HCT116 (cell line): Measurements from ENCODE around the gene S100G. TPM values are rescaled to one million over a fixed set of nuclear protein-coding genes. Genes with fewer than 3 reads are reported as not detected.

ENCODE experiments used
- ATAC-seq: fragments of 200-7000 bp; cut with Tn5 transposase; 2 replicates; pipeline ENCODE4 v1.9.1; 2020; ENCODE audit warnings: mild to moderate bottlenecking, moderate library complexity
- BruUV-seq: library from RNA; stranded (reverse); fragments of 400-500 nt; replicated peaks from 2 replicates; lab custom pipeline; 2021; lab: Mats Ljungman, UMichigan
- CTCF ChIA-PET: fragments of 300-600 bp; sonication (Branson Sonifier 250); formaldehyde crosslinking; loops from one replicate; lab custom pipeline; 2021; ENCODE audit warnings: antibody characterized with exemption; lab: Charles Lee
- POLR2A ChIA-PET: fragments of 300-600, 350-600 bp; sonication (Branson Sonifier 250); formaldehyde crosslinking; loops from one replicate; lab custom pipeline; 2021; ENCODE audit warnings: antibody characterized with exemption; lab: Charles Lee
- RAD21 ChIA-PET, 2 experiments: fragments of 300-600 bp; sonication (Branson Sonifier 250); formaldehyde crosslinking; loops; one replicate each; lab custom pipeline; 2023; ENCODE audit warnings: low total read pairs in 2 of 2; ENCODE audit not compliant: uncharacterized antibody in 2 of 2, unreplicated experiment in 2 of 2, low non-redundant PET in 1 of 2; lab: Charles Lee
- DNase-seq: peaks from one replicate; pipeline ENCODE4 v3.0.0-alpha.2; 2010; ENCODE audit warnings: low read depth, low spot score
- H2AFZ ChIP-seq: fragments of 200-600 bp; shearing (Covaris generic), sonication (generic); 2 replicates; pipeline ENCODE4 v1.6.1; 2017; ENCODE audit warnings: low read depth, mixed run types, mixed read lengths, antibody characterized with exemption, low read length; ENCODE audit not compliant: poor library complexity, severe bottlenecking
- H3K27ac ChIP-seq: 2 replicates; pipeline ENCODE4 v1.5.1; 2012; ENCODE audit warnings: low read depth, low read length
- H3K27me3 ChIP-seq: fragments of 200-600 bp; sonication (generic); 2 replicates; pipeline ENCODE4 v1.6.1; 2016; ENCODE audit warnings: mixed run types, low read length, mixed read lengths; ENCODE audit not compliant: insufficient read depth
- H3K36me3 ChIP-seq, 2 experiments: fragments of 200-500 bp in 1 of 2; fragments of 200-600 bp in 1 of 2; sonication (Bioruptor generic) in 1 of 2; sonication (generic) in 1 of 2; 2 replicates each; pipeline versions ENCODE4 v1.5.1 to v1.6.1; 2014 to 2016; ENCODE audit warnings: low read length in 2 of 2, inconsistent platforms in 1 of 2, mixed read lengths in 1 of 2, mixed run types in 1 of 2; ENCODE audit not compliant: insufficient read depth in 2 of 2, control insufficient read depth in 1 of 2
- H3K4me1 ChIP-seq, 2 experiments: fragments of 200-600 bp in 1 of 2; sonication (generic) in 1 of 2; 2 replicates each; pipeline versions ENCODE4 v1.5.1 to v1.6.1; 2012 to 2017; ENCODE audit warnings: low read length in 2 of 2, inconsistent platforms in 1 of 2, mild to moderate bottlenecking in 1 of 2, mixed read lengths in 1 of 2, mixed run types in 1 of 2, moderate library complexity in 1 of 2; ENCODE audit not compliant: insufficient read depth in 2 of 2, control insufficient read depth in 1 of 2
- H3K4me2 ChIP-seq: fragments of 200-600 bp; sonication (generic); 2 replicates; pipeline ENCODE4 v1.6.1; 2017; ENCODE audit warnings: mixed run types, low read length, mixed read lengths
- H3K4me3 ChIP-seq, 2 experiments: fragments of 200-600 bp in 1 of 2; sonication (generic) in 1 of 2; replicated peaks in 1 of 2; 2 replicates each; pipeline ENCODE4 v1.5.1; 2011 to 2016; ENCODE audit warnings: low read length in 2 of 2, control low read depth in 1 of 2, low read depth in 1 of 2, mild to moderate bottlenecking in 1 of 2, mixed read lengths in 1 of 2, mixed run types in 1 of 2
- H3K79me2 ChIP-seq: fragments of 200-600 bp; sonication (generic); 2 replicates; pipeline ENCODE4 v1.6.1; 2017; ENCODE audit warnings: mild to moderate bottlenecking, mixed run types, low read length, moderate library complexity, mixed read lengths; ENCODE audit not compliant: insufficient read depth
- H3K9ac ChIP-seq: fragments of 200-600 bp; sonication (generic); 2 replicates; pipeline ENCODE4 v1.6.1; 2016; ENCODE audit warnings: low read length, mixed read lengths
- H3K9me2 ChIP-seq: fragments of 200-600 bp; sonication (generic), shearing (Covaris generic); 2 replicates; pipeline ENCODE4 v1.6.1; 2017; ENCODE audit warnings: mixed run types, mild to moderate bottlenecking, moderate library complexity; ENCODE audit not compliant: insufficient read depth
- H3K9me3 ChIP-seq, 2 experiments: fragments of 200-500 bp in 1 of 2; fragments of 200-600 bp in 1 of 2; sonication (Bioruptor generic) in 1 of 2; sonication (generic) in 1 of 2; 2 replicates each; pipeline ENCODE4 v1.6.1; 2014 to 2017; ENCODE audit warnings: low read length in 2 of 2, mixed read lengths in 2 of 2, inconsistent platforms in 1 of 2, low read depth in 1 of 2, mild to moderate bottlenecking in 1 of 2, mixed run types in 1 of 2, moderate library complexity in 1 of 2; ENCODE audit not compliant: control insufficient read depth in 1 of 2, insufficient read depth in 1 of 2
- H4K20me1 ChIP-seq: fragments of 200-600 bp; sonication (generic), shearing (Covaris generic); 2 replicates; pipeline ENCODE4 v1.6.1; 2017; ENCODE audit warnings: mixed run types, mild to moderate bottlenecking, moderate library complexity; ENCODE audit not compliant: insufficient read depth
- CBX3 ChIP-seq: IDR thresholded peaks from 2 replicates; pipeline ENCODE4 v1.6.1; 2012; ENCODE audit warnings: low read depth
- CEBPB ChIP-seq: IDR thresholded peaks from 2 replicates; pipeline ENCODE4 v1.6.1; 2012; ENCODE audit warnings: low read depth
- JUND ChIP-seq: IDR thresholded peaks from 2 replicates; pipeline ENCODE4 v1.6.1; 2012
- POLR2A ChIP-seq: IDR thresholded peaks from 2 replicates; pipeline ENCODE4 v1.7.0; 2011; ENCODE audit warnings: borderline replicate concordance; ENCODE audit not compliant: insufficient read depth, insufficient read length; ENCODE audit errors: extremely low read depth
- POLR2AphosphoS5 ChIP-seq: IDR thresholded peaks from 2 replicates; pipeline ENCODE4 v1.6.1; 2011; ENCODE audit warnings: mild to moderate bottlenecking, low read depth, low read length, moderate library complexity
- RAD21 ChIP-seq: IDR thresholded peaks from 2 replicates; pipeline ENCODE4 v1.6.1; 2012; ENCODE audit warnings: low read depth, mild to moderate bottlenecking
- SP1 ChIP-seq: IDR thresholded peaks from 2 replicates; pipeline ENCODE4 v1.6.1; 2012; ENCODE audit warnings: low read depth
- SRF ChIP-seq: IDR thresholded peaks from 2 replicates; pipeline ENCODE4 v1.6.1; 2012; ENCODE audit warnings: low read depth
- ZFX ChIP-seq: fragments of 450-650 bp; IDR thresholded peaks from 2 replicates; pipeline ENCODE4 v1.6.1; 2017
- intact Hi-C: fragments of 100-400 bp; cut with micrococcal nuclease; formaldehyde crosslinking; loops from 2 replicates; pipeline ENCODE4 v1.10.0; 2022
- total RNA-seq: library from RNA; stranded (reverse); gene quantifications from one replicate; pipeline ENCODE4 v1.2.1, GENCODE V29; 2021; ENCODE audit not compliant: unreplicated experiment
- TF ChIP-seq, protein P1 (sequence below): IDR thresholded peaks from 2 replicates; pipeline ENCODE4 v1.6.1; 2012
- TF ChIP-seq, protein P2 (sequence below): IDR thresholded peaks from 2 replicates; pipeline ENCODE4 v1.6.1; 2011; ENCODE audit warnings: mild to moderate bottlenecking, low read length, moderate library complexity; ENCODE audit not compliant: insufficient replicate concordance; ENCODE audit errors: extremely low read depth
- TF ChIP-seq, protein P3 (sequence below): IDR thresholded peaks from 2 replicates; pipeline ENCODE4 v1.6.1; 2012; ENCODE audit warnings: low read depth

S100G gene
- total RNA-seq, 1 experiment from 2014 or later = not detected

DNA sequence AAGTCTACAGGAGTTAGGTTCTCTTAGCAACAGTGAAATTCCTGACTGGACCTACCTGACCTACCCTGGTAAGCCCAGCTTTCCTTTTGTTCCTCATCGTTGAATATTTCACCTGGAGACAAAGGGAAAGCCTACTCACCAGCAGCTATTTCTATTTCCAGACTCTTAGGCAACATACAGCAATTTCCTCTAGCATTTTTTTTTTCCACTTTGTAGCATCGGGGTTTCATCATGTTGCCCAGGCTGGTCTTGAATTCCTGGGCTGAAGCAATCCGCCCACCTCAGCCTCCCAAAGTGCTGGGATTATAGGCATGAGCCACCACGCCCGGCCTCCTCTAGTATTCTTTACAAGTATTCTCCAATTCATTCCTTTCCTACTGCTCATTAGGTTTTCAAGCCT is 6.8 kb upstream of the S100G start:
- TF ChIP-seq, protein P1, sequence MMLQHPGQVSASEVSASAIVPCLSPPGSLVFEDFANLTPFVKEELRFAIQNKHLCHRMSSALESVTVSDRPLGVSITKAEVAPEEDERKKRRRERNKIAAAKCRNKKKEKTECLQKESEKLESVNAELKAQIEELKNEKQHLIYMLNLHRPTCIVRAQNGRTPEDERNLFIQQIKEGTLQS = no peak
- TF ChIP-seq POLR2AphosphoS5 = no peak
- TF ChIP-seq CEBPB = no peak
- TF ChIP-seq RAD21 = no peak
- no peak for TF ChIP-seq CBX3
- TF ChIP-seq, protein P2, sequence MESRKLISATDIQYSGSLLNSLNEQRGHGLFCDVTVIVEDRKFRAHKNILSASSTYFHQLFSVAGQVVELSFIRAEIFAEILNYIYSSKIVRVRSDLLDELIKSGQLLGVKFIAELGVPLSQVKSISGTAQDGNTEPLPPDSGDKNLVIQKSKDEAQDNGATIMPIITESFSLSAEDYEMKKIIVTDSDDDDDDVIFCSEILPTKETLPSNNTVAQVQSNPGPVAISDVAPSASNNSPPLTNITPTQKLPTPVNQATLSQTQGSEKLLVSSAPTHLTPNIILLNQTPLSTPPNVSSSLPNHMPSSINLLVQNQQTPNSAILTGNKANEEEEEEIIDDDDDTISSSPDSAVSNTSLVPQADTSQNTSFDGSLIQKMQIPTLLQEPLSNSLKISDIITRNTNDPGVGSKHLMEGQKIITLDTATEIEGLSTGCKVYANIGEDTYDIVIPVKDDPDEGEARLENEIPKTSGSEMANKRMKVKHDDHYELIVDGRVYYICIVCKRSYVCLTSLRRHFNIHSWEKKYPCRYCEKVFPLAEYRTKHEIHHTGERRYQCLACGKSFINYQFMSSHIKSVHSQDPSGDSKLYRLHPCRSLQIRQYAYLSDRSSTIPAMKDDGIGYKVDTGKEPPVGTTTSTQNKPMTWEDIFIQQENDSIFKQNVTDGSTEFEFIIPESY = no peak
- TF ChIP-seq SP1 = no peak
- TF ChIP-seq POLR2A = no peak
- TF ChIP-seq, protein P3, sequence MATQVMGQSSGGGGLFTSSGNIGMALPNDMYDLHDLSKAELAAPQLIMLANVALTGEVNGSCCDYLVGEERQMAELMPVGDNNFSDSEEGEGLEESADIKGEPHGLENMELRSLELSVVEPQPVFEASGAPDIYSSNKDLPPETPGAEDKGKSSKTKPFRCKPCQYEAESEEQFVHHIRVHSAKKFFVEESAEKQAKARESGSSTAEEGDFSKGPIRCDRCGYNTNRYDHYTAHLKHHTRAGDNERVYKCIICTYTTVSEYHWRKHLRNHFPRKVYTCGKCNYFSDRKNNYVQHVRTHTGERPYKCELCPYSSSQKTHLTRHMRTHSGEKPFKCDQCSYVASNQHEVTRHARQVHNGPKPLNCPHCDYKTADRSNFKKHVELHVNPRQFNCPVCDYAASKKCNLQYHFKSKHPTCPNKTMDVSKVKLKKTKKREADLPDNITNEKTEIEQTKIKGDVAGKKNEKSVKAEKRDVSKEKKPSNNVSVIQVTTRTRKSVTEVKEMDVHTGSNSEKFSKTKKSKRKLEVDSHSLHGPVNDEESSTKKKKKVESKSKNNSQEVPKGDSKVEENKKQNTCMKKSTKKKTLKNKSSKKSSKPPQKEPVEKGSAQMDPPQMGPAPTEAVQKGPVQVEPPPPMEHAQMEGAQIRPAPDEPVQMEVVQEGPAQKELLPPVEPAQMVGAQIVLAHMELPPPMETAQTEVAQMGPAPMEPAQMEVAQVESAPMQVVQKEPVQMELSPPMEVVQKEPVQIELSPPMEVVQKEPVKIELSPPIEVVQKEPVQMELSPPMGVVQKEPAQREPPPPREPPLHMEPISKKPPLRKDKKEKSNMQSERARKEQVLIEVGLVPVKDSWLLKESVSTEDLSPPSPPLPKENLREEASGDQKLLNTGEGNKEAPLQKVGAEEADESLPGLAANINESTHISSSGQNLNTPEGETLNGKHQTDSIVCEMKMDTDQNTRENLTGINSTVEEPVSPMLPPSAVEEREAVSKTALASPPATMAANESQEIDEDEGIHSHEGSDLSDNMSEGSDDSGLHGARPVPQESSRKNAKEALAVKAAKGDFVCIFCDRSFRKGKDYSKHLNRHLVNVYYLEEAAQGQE = no peak
- no peak for TF ChIP-seq SRF
- TF ChIP-seq ZFX = no peak
- no peak for TF ChIP-seq JUND
- Histone ChIP-seq H3K4me3 (no peak overlapping the region), H3K36me3 (no peaks in the 10 kb centered on the region), H3K27ac (no peak overlapping the region), H3K9me2 (no peaks in the 10 kb centered on the region), H3K9ac (no peak overlapping the region), H3K27me3 (no peaks in the 10 kb centered on the region), H2AFZ (no peak overlapping the region), H3K9me3 (no peaks in the 10 kb centered on the region), H3K4me1 (no peaks in the 10 kb centered on the region), H3K79me2 (no peaks in the 10 kb centered on the region), H4K20me1 (no peaks in the 10 kb centered on the region), H3K4me2 (no peak overlapping the region)
- ChIA-PET RAD21 (no interaction called here), POLR2A (no interaction called here), CTCF (no interaction called here)
- intact Hi-C loops = no loop called here
- no peak for ATAC-seq
- no TSS peak for BruUV-seq
- no peak for DNase-seq
